MM.1S (cell line): ENCODE results near the gene CHST9.

Experiments used
- EZH2 ChIP-seq: fragments of 300-600 bp; sonication (generic); optimal IDR thresholded peaks from 2 replicates; pipeline ENCODE3; 2017; ENCODE audit warnings: low read depth, mild to moderate bottlenecking, antibody characterized with exemption, low read length, mixed read lengths
- EZH2phosphoT487 ChIP-seq: fragments of 300-600 bp; sonication (generic); IDR thresholded peaks from 2 replicates; pipeline ENCODE4 v1.6.1; 2018; ENCODE audit warnings: antibody characterized with exemption, low read length
- TF ChIP-seq, protein P1 (sequence below): fragments of 300-600 bp; sonication (generic); IDR thresholded peaks from 2 replicates; pipeline ENCODE4 v1.5.1; 2016; ENCODE audit warnings: antibody characterized with exemption, low read length, mixed read lengths

DNA sequence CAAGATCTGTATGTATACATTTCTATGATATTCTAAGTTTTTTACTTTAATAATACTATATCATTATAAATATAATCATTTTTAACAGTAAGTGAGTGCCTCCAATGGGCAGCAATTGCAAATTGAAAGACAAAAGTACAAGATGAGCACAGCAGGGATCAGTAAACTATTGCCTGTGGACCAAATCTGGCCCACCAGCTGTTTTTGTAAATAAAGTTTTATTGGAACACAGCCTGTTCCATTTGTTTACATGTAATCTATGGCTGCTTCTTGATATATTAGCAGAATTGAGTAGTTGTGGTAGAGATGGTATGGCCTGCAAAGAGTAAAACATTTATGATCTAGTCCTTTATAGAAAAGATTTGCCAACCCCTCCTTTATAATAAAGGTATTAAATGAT is 43.2 kb downstream of the CHST9 start:
- TF ChIP-seq, protein P1, sequence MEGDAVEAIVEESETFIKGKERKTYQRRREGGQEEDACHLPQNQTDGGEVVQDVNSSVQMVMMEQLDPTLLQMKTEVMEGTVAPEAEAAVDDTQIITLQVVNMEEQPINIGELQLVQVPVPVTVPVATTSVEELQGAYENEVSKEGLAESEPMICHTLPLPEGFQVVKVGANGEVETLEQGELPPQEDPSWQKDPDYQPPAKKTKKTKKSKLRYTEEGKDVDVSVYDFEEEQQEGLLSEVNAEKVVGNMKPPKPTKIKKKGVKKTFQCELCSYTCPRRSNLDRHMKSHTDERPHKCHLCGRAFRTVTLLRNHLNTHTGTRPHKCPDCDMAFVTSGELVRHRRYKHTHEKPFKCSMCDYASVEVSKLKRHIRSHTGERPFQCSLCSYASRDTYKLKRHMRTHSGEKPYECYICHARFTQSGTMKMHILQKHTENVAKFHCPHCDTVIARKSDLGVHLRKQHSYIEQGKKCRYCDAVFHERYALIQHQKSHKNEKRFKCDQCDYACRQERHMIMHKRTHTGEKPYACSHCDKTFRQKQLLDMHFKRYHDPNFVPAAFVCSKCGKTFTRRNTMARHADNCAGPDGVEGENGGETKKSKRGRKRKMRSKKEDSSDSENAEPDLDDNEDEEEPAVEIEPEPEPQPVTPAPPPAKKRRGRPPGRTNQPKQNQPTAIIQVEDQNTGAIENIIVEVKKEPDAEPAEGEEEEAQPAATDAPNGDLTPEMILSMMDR: no peak
- TF ChIP-seq EZH2 (no peak), EZH2phosphoT487 (no peak)
